HepG2 (cell line): ENCODE data around the gene CSNK1G1. TPM values are rescaled to one million over a fixed set of nuclear protein-coding genes. Genes with fewer than 3 reads are reported as not detected.
A peak's percentile ranks its signal among the peaks of the same experiment; 100 is the strongest.

Experiments used
- FOXA1 ChIP-seq, 2 experiments: fragments of 450-650 bp in 1 of 2; sonication (generic) in 1 of 2; formaldehyde crosslinking in 1 of 2; IDR thresholded peaks; 2 replicates each; pipeline versions ENCODE4 v1.4.0 to v1.6.1; 2016 to 2020; ENCODE audit warnings: missing genetic modification reagents in 1 of 2
- HIVEP1 ChIP-seq: sonication (generic); formaldehyde crosslinking; IDR thresholded peaks from 2 replicates; pipeline ENCODE4 v1.4.0; 2020; ENCODE audit warnings: mild to moderate bottlenecking, missing genetic modification reagents
- KDM1A ChIP-seq: IDR thresholded peaks from 2 replicates; pipeline ENCODE4 v1.6.1; 2016; ENCODE audit warnings: missing compliant biosample characterization
- NRL ChIP-seq: sonication (generic); formaldehyde crosslinking; IDR thresholded peaks from 2 replicates; pipeline ENCODE4 v1.5.0; 2020; ENCODE audit warnings: missing genetic modification reagents, mild to moderate bottlenecking, moderate library complexity, borderline replicate concordance
- PAXIP1 ChIP-seq: sonication (generic); formaldehyde crosslinking; conservative IDR thresholded peaks from 2 replicates; pipeline ENCODE4 v1.4.0; 2020; ENCODE audit warnings: mild to moderate bottlenecking, missing genetic modification reagents, moderate library complexity
- PRDM10 ChIP-seq: sonication (generic); formaldehyde crosslinking; IDR thresholded peaks from 2 replicates; pipeline ENCODE4 v1.4.0; 2020; ENCODE audit warnings: low read depth, missing genetic modification reagents
- RBFOX2 ChIP-seq: fragments of 200-400 bp; formaldehyde crosslinking; IDR thresholded peaks from 2 replicates; pipeline ENCODE4 v1.6.1; 2017; ENCODE audit warnings: low read depth, mild to moderate bottlenecking, low read length
- RFX5 ChIP-seq: IDR thresholded peaks from 2 replicates; pipeline ENCODE4 v1.6.1; 2011; ENCODE audit warnings: low read depth, low read length, improper control_type of control experiment
- TBL1XR1 ChIP-seq: fragments of 150-350 bp; IDR thresholded peaks from 2 replicates; pipeline ENCODE4 v1.6.1; 2014; ENCODE audit warnings: borderline replicate concordance, low read length; ENCODE audit not compliant: partially characterized antibody
- ZBTB2 ChIP-seq: sonication (generic); formaldehyde crosslinking; IDR thresholded peaks from 2 replicates; pipeline ENCODE4 v1.8.0; 2022; ENCODE audit warnings: low read depth, missing genetic modification reagents
- ZBTB20 ChIP-seq: sonication (generic); formaldehyde crosslinking; IDR thresholded peaks from 2 replicates; pipeline ENCODE4 v1.8.1; 2023; ENCODE audit warnings: missing genetic modification reagents, low read depth, mild to moderate bottlenecking, borderline replicate concordance
- ZNF256 ChIP-seq: sonication (generic); formaldehyde crosslinking; conservative IDR thresholded peaks from 2 replicates; pipeline ENCODE4 v1.4.0; 2020; ENCODE audit warnings: missing genetic modification reagents
- ZNF547 ChIP-seq: sonication (generic); formaldehyde crosslinking; IDR thresholded peaks from 2 replicates; pipeline ENCODE4 v1.5.1; 2020; ENCODE audit warnings: mild to moderate bottlenecking, missing genetic modification reagents
- ZNF605 ChIP-seq: sonication (generic); formaldehyde crosslinking; IDR thresholded peaks from 2 replicates; pipeline ENCODE4 v1.8.0; 2022; ENCODE audit warnings: mild to moderate bottlenecking, missing genetic modification reagents
- ZNF720 ChIP-seq: sonication (generic); formaldehyde crosslinking; IDR thresholded peaks from 2 replicates; pipeline ENCODE4 v1.4.0; 2020; ENCODE audit warnings: missing genetic modification reagents
- ZNF766 ChIP-seq: sonication (generic); formaldehyde crosslinking; IDR thresholded peaks from 2 replicates; pipeline ENCODE4 v1.5.0; 2020; ENCODE audit warnings: missing genetic modification reagents, borderline replicate concordance
- ZNF781 ChIP-seq: sonication (generic); formaldehyde crosslinking; IDR thresholded peaks from 2 replicates; pipeline ENCODE4 v1.5.1; 2020; ENCODE audit warnings: borderline replicate concordance, mild to moderate bottlenecking, missing genetic modification reagents; ENCODE audit errors: not compliant biosample characterization
- ZSCAN5A ChIP-seq: sonication (generic); formaldehyde crosslinking; IDR thresholded peaks from 2 replicates; pipeline ENCODE4 v1.8.0; 2022; ENCODE audit warnings: mild to moderate bottlenecking, missing genetic modification reagents, borderline replicate concordance
- polyA plus RNA-seq, 8 experiments: library from polyadenylated mRNA; depleted of rRNA in 3 of 8; stranded (reverse) in 7 of 8; unstranded in 1 of 8; fragments of >200 nt; fragmentation: Illumina TruSeq in 4 of 8; extraction: Trizol in 4 of 8; gene quantifications; 2 replicates each; pipeline versions ENCODE4 v1.2.1 to v1.2.3, GENCODE V29; 2011 to 2016; ENCODE audit warnings: low read depth in 4 of 8, missing spikeins in 1 of 8, mixed read lengths in 1 of 8; ENCODE audit not compliant: insufficient read depth in 1 of 8
- total RNA-seq, 5 experiments: library from RNA; depleted of rRNA; stranded (reverse); fragments of >200 nt; fragmentation: Illumina TruSeq; extraction: Trizol; gene quantifications; 2 replicates each; pipeline ENCODE4 v1.2.3, GENCODE V29; 2016; ENCODE audit warnings: low read depth in 1 of 5

The CSNK1G1 gene
- total and polyA plus RNA-seq, 2 of the 13 experiments (the other 11 are each of a cell fraction or from before 2014, with no cell fraction given), result 8.5 to 12.6 TPM

- no peak for TF ChIP-seq ZSCAN5A
- TF ChIP-seq ZNF766 (CRISPR knock-in tag), result no peak
- no peak for TF ChIP-seq FOXA1 (IDR thresholded peaks at IDR 0.05)
- peak; percentile 3; the same call in 1 of the 2 replicates for TF ChIP-seq FOXA1 (CRISPR knock-in tag; IDR thresholded peaks at IDR 0.05)
- TF ChIP-seq ZBTB20 (CRISPR knock-in tag), result peak; percentile 80; the same call in 1 of the 2 replicates
- peak; percentile 51 for TF ChIP-seq TBL1XR1
- TF ChIP-seq ZNF781 (CRISPR knock-in tag), result no peak
- peak; percentile 100 for TF ChIP-seq PRDM10 (CRISPR knock-in tag)
- TF ChIP-seq ZNF547 (CRISPR knock-in tag), result peak; percentile 56; the same call in 1 of the 2 replicates
- TF ChIP-seq PAXIP1 (CRISPR knock-in tag), result no peak; the same call in 1 of the 2 replicates
- TF ChIP-seq HIVEP1, result no peak
- no peak; the same call in 1 of the 2 replicates for TF ChIP-seq NRL (CRISPR knock-in tag)
- TF ChIP-seq KDM1A, result no peak
- no peak for TF ChIP-seq ZNF720 (CRISPR knock-in tag)
- TF ChIP-seq ZNF605 (CRISPR knock-in tag), result peak; percentile 14; the same call in 1 of the 2 replicates
- peak; percentile 99 for TF ChIP-seq RBFOX2
- no peak; the same call in 1 of the 2 replicates for TF ChIP-seq ZNF256 (CRISPR knock-in tag)
- no peak for TF ChIP-seq RFX5
- peak; percentile 84; the same call in 1 of the 2 replicates for TF ChIP-seq ZBTB2 (CRISPR knock-in tag)
These were observed 192.9 kb downstream of the CSNK1G1 start, which contains the start of gene PPIB (continued) for GRCh38 chr15:64162869-64163658.
